AG04449 (cell line): ENCODE measurements around the gene ADORA2A.
A peak's percentile ranks its signal among the peaks of the same experiment; 100 is the strongest.

ENCODE experiments used
- CTCF ChIA-PET: fragments of 350-600 bp; formaldehyde crosslinking; extraction: SDS; loops from one replicate; lab custom pipeline; 2021; ENCODE audit warnings: antibody characterized with exemption; lab: Yijun Ruan, JAX
- POLR2A ChIA-PET: fragments of 400-600, 350-600 bp; formaldehyde crosslinking; extraction: SDS; loops from one replicate; lab custom pipeline; 2020; ENCODE audit warnings: antibody characterized with exemption, inconsistent platforms; lab: Yijun Ruan, JAX
- DNase-seq: peaks from one replicate; pipeline ENCODE4 v3.0.0-alpha.2; 2010; ENCODE audit warnings: low read depth, low spot score
- H3K4me3 ChIP-seq: 2 replicates; pipeline ENCODE4 v1.5.1; 2011; ENCODE audit warnings: low read depth, mild to moderate bottlenecking, control low read depth, low read length
- TF ChIP-seq, protein P1 (sequence below): IDR thresholded peaks from one replicate; pipeline ENCODE4 v1.5.1; 2011; ENCODE audit warnings: mild to moderate bottlenecking, moderate library complexity, low read length, control low read depth, inconsistent platforms; ENCODE audit not compliant: insufficient read depth; ENCODE audit errors: missing control alignments

ADORA2A gene

DNA sequence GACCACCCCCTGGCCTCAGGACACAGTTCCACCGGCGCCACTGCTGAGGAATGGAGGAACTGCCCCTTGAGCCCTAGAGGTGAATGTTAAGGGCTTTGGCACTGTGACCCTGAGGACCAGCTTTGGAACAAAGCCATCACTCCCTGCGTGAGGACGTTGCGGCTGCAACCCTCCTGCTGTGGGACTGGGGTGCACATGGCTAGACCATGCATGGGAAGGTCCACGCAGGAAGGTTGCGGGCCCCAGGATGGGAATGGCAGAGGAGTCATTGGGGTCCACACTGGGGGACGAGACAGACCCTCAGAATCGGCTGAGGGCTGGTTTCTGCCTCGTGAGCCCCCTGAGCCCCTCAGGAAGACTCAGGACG is 6.4 kb upstream of the ADORA2A start:
- H3K4me3 ChIP-seq, result no peak overlapping the region

DNA sequence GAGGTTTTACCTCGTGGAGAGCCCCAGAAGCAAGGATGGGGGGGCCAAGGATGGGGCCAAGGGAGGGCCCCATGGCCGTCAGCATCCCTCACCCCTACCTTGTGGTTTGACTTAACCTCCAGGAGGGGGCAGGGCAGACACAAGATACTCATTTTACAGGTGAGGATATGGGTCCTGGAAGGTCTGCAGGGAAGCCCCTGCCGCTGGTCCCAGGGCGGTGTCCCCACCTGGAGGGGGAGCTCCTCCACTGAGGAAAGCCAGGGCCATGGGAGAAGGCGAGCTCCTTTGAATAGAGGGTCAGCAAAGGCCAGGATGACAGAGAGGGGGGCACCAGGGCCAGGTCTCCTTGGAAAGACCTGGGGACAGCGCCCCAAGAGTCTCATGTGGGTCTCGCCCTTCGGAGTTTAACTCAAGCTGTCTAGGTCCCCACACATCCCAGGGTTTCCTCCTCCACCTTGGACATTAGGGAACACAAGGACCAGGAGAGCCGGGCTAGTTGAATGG is 5.9 kb upstream of the ADORA2A start:
- no peak for DNase-seq
- POLR2A ChIA-PET, result no interaction called here
- CTCF ChIA-PET, result interaction anchor here (1.1 to 6.4 kb wide), 11 partner anchors 11 to 133 kb away, joined by 3 to 63 read pairs (median 15); no protein-coding TSS in a partner anchor

More for the DNA sequence above, 6.4 kb upstream of the ADORA2A start:
- ChIA-PET POLR2A (no interaction called here), CTCF (interaction anchor here (0.9 to 6.4 kb wide), 11 partner anchors 10 to 107 kb away, joined by 3 to 63 read pairs (median 5); no protein-coding TSS in a partner anchor)
- no peak for DNase-seq
- TF ChIP-seq, protein P1, sequence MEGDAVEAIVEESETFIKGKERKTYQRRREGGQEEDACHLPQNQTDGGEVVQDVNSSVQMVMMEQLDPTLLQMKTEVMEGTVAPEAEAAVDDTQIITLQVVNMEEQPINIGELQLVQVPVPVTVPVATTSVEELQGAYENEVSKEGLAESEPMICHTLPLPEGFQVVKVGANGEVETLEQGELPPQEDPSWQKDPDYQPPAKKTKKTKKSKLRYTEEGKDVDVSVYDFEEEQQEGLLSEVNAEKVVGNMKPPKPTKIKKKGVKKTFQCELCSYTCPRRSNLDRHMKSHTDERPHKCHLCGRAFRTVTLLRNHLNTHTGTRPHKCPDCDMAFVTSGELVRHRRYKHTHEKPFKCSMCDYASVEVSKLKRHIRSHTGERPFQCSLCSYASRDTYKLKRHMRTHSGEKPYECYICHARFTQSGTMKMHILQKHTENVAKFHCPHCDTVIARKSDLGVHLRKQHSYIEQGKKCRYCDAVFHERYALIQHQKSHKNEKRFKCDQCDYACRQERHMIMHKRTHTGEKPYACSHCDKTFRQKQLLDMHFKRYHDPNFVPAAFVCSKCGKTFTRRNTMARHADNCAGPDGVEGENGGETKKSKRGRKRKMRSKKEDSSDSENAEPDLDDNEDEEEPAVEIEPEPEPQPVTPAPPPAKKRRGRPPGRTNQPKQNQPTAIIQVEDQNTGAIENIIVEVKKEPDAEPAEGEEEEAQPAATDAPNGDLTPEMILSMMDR, result no peak

DNA sequence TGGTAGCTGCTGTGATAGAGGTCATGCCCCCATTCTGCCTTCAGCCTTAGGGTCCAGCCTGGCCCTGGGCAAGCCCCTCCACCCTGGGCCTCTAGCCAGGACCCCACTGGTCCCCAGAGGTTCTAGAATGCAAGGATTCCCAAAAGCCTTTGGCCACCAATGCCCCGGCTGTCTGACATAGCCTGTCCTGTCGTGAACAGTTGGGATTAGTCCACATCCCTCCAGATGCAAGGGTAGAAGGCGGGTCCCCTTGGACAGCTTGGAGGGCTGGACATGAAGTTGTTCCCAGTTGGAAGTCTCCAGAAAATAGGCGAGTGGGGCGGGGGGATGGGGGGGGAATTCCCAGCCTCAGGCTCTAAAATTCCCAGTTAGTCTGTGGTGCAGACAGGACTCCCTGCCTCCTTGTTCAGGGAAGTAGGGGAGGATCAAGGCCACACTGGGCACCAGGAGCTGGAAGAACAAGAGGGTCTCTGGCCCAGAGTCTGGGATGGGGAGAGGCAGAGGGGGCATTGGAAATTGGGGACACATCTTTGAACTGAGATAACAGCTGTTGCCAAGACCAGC is 5.2 kb upstream of the ADORA2A start:
- CTCF ChIA-PET, result interaction anchor here (1.1 to 6.4 kb wide), 17 partner anchors 11 to 132 kb away, joined by 3 to 63 read pairs (median 7); no protein-coding TSS in a partner anchor

More for the DNA sequence above, 5.9 kb upstream of the ADORA2A start:
- TF ChIP-seq, protein P1, result no peak
- H3K4me3 ChIP-seq, result no peak overlapping the region

DNA sequence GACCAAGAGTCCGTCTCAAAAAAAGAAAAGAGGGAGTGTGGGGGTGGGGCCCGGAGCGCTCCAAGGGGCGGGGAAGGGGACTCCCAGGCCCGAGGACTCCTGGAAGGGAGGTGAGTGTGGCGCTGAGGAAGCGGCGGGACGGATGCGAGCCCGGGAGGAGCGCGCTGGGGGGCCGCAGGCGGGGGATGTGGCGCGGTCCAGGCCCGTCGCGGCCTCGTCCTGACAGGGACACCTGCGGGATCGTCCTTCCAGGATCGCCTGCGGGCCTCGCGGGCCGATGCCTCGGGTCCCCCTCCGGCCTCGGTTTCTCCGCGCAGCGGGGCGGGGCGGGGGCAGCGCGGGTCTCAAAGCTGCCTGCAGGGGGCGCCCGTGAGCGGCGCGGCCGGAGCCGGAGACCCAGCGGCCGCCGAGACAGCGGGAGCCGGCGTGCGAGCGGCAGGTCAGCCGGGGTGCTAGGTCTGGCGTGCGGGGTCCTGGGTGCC is 3.8 kb upstream of the ADORA2A start:
- TF ChIP-seq, protein P1, result peak; percentile 80
- H3K4me3 ChIP-seq, result peak overlapping the region; percentile 57
- ChIA-PET CTCF (interaction anchor here (0.7 to 6.4 kb wide), 26 partner anchors 9 to 104 kb away, joined by 3 to 63 read pairs (median 6); no protein-coding TSS in a partner anchor), POLR2A (no interaction called here)
- no peak for DNase-seq

More for the DNA sequence above, 5.2 kb upstream of the ADORA2A start:
- H3K4me3 ChIP-seq, result no peak overlapping the region
- DNase-seq, result no peak
- POLR2A ChIA-PET, result interaction anchor here (0.8 kb wide), 1 partner anchor 15 kb away, joined by 3 read pairs; no protein-coding TSS in a partner anchor
- TF ChIP-seq, protein P1, result no peak

DNA sequence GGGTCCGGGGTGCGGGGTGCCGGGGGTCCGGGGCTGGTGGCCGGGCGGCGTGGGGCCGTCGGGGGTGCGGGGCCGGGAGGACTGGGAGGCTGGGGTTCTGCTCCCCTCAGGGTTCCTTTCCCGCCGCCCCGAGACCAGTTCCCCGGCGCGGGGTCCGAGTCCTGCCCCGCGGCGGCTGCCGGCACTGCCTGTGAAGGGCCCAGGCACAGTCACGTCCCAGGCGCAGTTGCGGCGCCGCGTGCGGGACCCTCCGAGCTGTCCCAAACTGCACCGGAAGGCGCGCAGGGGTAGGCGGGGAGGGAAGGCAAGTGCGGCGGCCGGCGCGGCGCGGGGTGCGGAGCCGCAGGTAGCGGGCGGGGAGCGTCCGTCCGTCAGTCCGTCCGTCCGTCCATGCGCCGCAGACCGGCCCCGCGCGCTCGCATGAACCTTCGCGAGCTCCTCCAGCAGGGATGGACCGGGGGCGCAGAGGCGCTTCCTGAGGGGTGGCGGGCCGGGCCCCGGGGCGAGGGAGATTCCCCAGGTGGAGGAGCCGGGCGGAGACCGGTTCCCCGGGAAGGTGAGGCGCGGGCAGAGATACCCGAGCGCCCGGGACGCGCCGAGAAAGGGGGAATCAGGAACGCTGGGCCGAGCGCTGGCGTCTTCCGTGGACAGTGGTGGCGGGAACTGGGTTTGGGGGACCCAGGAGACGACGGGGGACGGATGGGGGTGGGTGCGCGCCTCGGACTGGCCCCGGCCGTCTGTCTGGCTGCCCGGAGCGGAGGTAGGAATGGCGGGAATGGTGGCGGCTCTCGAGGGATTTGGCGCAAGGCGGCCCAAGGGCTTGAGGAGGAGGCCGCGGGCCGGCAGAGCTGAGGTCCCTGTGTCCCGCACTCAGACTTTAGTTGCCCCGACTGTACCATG is 3.1 kb upstream of the ADORA2A start:
- POLR2A ChIA-PET, result no interaction called here
- DNase-seq, result no peak
- H3K4me3 ChIP-seq, result peak overlapping the region; percentile 57
- CTCF ChIA-PET, result interaction anchor here (0.6 to 6.4 kb wide), 28 partner anchors 9 to 104 kb away, joined by 3 to 63 read pairs (median 5); no protein-coding TSS in a partner anchor
- TF ChIP-seq, protein P1, result no peak
